Activated CD4-positive, alpha-beta T cell treated with anti-CD3 and anti-CD28 coated beads, Interleukin-2, Interleukin-6, amounts not matched to agents 100 ng/mL and 50 ng/mL, durations not matched to agents 16 hours and 8 hours (primary cell): ENCODE data around the gene AOPEP.

Experiments used
- DNase-seq: peaks from one replicate; pipeline ENCODE4 v3.0.0-alpha.2; 2020

AOPEP gene

DNA sequence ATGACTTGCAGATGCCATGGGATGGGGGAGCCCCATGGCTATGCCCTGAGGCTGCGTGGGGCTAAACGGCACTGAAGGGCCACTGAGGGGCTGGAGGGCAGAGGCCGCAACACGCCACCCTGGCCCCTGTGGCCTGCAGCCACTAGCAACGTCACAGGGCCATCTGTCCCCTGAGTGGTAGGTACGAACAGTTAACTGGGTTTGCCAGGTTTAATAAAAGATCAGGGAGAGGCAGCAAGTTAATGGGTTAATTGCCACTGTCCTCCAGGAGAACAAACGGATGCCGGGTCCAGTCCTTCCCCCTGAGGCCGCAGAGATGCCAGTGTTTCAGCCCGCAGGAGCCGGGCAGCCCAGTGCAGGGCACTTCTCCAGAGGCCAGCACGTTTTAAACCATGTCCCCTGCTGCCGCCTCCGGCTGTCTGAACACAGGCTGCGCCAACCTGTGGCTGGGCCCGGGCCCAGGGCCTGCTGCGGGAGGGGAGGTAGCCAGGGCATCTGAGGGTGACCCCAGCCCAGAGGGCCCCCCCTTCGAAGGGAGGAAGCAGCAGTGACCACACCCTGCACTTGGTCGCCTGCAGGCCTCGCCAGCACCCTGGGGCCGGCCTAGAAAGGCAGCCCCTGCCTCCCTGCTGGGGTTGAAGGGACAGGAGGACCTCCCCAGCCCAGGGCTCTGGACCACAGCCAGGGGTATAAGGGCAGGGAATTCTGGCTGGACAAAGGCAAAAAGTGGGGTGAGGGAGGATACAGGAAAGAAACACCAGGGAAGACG, 363.7 kb downstream of the AOPEP start:
- no peak for DNase-seq

- DNase-seq, result no peak
These were observed 364.5 kb downstream of the AOPEP start for GRCh38 chr9:95090871-95091577.

DNA sequence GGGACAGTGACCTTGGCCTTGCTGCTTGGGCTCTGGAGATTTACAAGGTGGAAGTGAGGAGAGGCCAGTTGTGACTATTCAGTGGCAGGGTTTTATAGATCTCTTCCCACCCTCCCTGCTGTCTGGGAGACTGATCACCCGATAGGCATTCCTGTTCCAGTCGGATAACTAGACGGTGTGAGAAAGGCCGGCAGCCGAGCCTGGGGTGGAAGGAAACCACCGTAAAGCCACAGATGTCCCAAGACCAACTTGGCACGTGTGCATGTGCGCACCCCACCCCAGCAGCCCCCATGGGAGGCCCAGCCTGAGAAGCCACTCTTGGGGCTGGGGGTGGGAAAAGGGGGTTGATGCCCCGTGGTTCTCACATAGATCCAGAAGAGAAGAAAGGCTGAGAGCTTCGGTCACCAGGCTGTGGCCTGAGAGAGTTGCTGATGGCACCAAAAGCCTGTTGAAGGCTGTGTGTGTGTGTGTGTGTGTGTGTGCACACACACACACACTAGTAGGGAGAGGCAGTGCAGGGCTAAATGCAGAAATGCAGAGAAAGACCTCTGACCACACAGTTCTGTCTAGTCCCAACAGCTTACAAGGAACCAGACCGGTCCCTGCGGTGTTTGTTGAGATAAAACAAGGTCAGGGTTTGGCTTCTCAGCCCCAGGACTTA, 365.2 kb downstream of the AOPEP start:
- DNase-seq, result no peak

GRCh38 chr9:95092262-95093072, 366.0 kb downstream of the AOPEP start:
- no peak for DNase-seq

- no peak for DNase-seq
These were observed 367.1 kb downstream of the AOPEP start for GRCh38 chr9:95093586-95093985.

DNA sequence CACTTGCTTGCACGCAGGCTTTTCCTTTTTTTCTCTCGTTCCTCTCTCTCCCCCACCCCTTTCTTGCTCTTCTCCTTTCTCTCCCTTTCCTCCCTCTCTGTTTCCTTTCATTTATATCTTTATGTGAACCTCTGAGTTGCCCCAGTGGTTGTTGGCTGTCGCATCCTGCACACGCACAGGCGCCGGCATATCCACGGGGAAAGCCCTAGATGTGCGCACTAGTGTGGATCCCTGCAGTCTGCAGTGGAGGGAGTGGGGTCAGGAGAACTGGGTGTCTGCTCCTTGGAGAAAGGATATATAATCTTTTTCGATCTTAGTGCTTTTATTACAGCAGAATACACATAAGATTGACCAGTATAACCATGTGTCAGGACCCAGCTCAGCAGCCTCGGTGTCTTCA, 367.5 kb downstream of the AOPEP start:
- DNase-seq, result no peak

GRCh38 chr9:95095641-95096355, 369.3 kb downstream of the AOPEP start:
- DNase-seq, result no peak

- no peak for DNase-seq
These were observed 369.9 kb downstream of the AOPEP start for GRCh38 chr9:95096381-95096780.

GRCh38 chr9:95096807-95097206, 370.3 kb downstream of the AOPEP start:
- no peak for DNase-seq

- DNase-seq, result no peak
These were observed 370.8 kb downstream of the AOPEP start for GRCh38 chr9:95097279-95097678.

GRCh38 chr9:95098391-95098921, 372.0 kb downstream of the AOPEP start:
- no peak for DNase-seq

DNA sequence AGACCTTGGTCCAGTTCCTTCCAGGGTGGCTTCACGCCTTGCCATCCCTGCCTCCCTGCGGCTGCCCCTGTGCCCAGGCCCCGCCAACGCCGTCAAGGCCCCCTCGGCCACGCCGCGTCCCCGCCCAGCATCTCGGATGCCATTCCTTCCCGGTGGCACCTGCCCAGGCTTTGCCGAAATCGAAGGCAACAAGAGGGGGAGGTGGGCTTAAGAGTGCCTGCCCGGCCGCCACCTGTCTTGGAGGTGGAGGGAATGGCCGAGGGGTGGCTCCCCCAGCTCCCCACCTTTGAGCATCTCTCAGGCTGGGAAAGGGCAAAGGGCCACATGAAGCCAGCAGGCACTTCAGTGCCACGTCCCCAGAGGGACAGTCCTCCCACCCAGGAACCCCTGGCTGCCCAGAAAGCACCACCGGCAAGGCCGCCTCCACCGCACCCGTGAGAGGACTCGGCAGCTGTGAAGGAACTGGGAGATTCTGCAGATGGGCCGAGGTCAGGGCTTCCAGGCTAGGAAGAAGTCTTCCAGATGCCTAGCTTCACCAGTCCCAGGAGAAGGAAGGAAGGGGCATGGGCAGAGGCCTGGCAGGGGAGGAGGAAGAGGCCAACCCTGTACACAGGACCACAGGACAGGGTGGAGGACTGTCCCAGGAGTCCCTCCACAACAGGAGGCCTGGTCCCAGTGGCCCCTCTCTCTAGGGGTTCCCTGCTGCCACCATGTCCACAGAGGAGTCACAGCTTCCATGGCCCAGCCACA, 373.0 kb downstream of the AOPEP start:
- no peak for DNase-seq

DNA sequence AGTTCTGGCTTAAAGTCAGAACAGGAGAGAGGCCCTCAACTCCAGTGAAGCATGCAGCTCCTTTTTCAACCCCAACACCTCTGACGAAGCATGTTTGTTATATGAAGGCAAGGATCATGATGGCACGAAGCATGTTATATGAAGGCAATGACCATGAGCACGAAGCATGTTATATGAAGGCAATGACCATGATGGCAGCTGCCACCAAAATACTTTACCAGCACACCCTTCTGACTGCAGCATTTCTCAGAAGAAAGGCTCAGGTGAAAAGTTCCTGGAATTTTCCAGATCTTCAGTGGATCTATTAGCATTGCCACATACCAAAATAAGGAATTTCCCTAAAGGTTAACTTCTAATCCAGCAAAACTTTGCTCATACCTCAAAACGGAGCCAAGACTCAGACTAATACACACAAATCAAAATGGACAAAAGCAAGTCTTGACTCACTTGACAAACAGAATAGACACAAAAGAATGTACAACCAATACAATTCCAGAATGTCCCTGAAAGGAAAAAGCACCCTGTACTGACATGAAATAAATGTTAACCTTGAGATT, 373.6 kb downstream of the AOPEP start:
- no peak for DNase-seq

DNA sequence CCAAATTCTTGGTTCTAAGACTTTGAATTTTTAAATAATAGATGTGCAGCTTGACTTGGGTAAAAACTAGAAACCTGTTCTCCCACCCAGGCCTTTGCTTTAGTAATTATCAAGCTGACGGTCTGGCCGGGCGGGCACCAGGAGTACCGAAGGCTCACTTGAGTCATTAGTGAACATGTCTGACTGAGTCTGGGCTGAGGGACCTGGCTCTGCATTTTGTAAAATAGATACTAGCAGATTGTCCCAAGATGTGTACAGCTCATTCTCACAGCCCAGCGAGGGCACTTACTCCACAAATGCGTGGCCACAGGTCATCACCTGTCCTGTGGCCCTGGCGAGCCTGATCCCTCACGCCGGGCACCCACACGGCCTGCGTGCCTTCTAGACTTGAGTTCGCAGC, 374.8 kb downstream of the AOPEP start:
- DNase-seq, result no peak

DNA sequence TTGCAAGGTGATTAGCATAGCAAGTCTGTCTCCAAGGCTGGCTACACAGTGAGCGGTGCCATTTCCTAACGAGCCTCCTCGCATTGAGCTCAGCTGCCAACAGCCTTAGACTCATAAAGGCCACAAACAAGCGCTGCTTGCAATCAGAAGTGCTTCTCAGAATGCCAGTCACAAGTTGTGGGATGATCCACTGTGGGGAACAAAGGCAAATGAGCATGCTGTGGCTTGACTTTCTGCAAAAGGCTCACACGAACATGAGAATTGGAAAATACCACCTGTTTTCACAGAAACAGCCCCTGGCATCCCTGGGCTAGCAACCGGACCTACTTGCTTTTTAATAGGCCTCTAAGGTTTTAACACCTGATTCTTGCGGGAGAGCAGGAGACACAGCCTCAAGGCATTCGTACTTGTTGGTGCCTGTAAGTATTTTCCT, 375.5 kb downstream of the AOPEP start:
- DNase-seq, result no peak

- DNase-seq, result no peak
These were observed 376.1 kb downstream of the AOPEP start for GRCh38 chr9:95102572-95102971.

GRCh38 chr9:95103281-95103771, 376.8 kb downstream of the AOPEP start:
- DNase-seq, result no peak

DNA sequence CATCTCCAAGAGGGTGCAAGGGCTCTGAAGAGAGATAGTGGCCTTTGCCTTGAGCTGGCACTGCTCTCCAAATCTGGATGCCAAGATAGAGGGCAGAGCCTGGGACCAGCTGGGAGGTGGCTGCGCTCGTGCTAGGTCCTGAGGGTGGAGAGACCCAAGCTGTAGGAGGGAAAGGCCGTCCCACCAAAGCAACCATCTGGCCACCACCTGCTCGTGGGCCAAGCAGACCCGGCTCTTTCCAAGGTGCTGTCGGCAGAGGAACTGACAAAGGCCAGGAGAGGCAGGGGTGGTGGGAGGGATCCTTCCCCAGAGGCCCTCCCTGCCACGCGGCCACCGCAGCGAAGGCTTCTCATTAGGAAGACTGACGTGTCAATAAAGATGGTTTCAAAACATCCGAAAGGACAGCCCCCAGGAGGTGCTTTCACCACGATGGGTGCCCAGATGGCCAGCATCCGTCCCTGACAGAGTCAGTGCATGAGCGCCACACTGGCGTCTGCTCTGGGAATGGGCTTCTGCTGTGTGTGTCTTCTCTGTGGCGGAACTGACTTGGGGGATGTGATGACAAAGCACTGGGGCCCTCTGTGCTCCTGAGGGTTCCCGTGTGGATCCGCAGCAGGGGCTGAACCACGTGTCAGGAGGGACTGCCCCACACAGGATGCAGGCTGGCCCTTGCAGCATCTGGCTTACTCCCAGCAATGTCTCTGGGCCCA, 377.5 kb downstream of the AOPEP start:
- DNase-seq, result no peak

GRCh38 chr9:95104581-95104960, 378.1 kb downstream of the AOPEP start:
- DNase-seq, result no peak

GRCh38 chr9:95104980-95105379, 378.5 kb downstream of the AOPEP start:
- DNase-seq, result no peak
